Renal cortical epithelial cell (primary cell): ENCODE measurements around the gene PCYT2. TPM values are rescaled to one million over a fixed set of nuclear protein-coding genes. Genes with fewer than 3 reads are reported as not detected.

Experiments used
- DNase-seq: peaks from one replicate; pipeline ENCODE4 v3.0.0-alpha.2; 2011; ENCODE audit warnings: low read depth
- total RNA-seq: library from RNA; depleted of rRNA; stranded (reverse); fragments of >200 nt; gene quantifications from 2 replicates; pipeline ENCODE4 v1.2.3, GENCODE V29; 2014

The PCYT2 gene
- total RNA-seq, 1 donor from 2014 or later, result 18.6 TPM

DNA sequence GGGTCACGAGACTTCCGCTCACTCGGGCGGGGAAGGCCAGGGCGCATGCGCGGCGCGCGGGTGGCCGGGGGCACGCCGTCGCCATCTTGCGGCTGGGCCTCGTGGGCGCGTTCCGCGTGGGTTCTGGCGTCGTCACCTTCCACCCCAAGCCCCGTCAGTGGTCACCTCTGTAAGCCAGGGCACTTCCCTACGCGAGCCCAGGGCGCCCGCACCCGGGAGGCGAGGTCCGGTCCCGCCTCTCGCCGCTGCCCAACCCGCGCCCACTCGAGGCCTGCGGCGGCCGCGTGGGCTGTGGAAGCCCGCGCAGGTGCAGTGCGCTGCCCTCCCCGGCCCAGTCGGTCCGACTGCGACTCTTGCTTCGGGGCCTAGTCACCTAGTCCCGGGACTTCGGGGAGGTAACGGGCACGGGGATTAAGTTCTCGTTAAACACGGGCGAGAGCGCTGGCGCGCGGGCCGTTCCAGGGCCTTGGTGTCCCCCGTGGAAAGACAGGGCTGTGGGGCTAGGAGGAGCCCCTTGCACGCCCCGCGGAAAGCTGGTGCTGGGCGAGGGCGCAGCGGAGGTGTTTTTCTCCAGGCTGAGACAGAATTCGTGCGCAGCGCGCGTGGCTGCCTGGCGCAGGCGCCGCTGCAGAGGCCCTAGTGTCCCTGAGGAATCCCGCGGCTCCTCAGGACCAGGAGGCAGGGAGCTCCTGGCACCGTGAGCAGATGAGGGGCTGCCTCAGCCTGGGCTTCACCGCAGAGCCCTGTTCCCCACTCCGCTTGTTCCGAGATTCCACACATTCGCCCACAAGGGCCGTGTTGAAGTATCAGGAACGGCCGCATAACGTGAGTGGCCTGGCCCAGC is 39.6 kb downstream of the PCYT2 start:
- peak; percentile 42 for DNase-seq

GRCh38 chr17:81870981-81871386 is 40.2 kb downstream of the PCYT2 start, which contains the start of gene ARHGDIA:
ARHGDIA (minus strand) TSS chr17:81871337; CDS start chr17:81869930, 1,407 bp downstream.
- no peak for DNase-seq

DNA sequence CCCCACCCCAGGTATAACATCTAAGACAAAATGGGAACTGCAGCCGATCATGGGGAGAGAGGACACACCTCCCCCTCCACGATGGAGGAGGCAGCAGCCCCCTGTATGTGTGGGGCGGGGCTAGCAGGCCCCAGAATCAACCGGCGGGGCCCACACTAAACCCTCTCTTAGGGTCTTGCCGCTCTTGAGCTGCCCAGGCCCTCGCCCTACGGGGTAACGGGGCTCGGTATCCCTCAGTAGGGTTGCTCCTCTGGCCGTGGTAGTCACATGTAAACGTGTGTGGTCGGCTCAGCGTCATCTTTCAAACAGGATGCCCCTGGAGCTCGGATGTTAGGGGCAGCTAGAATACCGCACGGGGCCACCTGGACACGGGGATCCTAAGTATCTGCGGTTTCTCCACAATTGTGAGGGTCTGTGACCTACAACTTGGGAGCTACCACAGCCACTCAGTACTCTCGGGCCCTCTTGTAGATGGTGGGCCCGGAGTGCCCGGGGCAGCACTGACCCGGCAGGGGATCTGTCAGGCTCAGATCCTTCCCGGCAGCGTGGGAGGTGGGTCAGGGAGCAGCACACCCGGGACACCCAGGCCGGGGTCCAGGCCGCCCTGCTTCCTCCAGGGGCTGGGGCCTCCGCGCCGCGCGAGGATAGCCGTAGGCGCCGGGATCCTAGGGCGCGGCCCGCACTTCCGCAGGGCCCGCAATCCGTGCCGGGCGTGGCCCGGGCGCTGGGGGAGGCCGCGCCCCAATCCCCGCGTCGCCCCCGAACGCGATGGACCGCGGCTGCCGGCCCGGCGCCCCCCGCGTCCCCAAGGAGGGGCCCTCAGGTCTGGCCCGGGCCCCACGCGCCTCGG is 40.8 kb downstream of the PCYT2 start:
- DNase-seq, result no peak

DNA sequence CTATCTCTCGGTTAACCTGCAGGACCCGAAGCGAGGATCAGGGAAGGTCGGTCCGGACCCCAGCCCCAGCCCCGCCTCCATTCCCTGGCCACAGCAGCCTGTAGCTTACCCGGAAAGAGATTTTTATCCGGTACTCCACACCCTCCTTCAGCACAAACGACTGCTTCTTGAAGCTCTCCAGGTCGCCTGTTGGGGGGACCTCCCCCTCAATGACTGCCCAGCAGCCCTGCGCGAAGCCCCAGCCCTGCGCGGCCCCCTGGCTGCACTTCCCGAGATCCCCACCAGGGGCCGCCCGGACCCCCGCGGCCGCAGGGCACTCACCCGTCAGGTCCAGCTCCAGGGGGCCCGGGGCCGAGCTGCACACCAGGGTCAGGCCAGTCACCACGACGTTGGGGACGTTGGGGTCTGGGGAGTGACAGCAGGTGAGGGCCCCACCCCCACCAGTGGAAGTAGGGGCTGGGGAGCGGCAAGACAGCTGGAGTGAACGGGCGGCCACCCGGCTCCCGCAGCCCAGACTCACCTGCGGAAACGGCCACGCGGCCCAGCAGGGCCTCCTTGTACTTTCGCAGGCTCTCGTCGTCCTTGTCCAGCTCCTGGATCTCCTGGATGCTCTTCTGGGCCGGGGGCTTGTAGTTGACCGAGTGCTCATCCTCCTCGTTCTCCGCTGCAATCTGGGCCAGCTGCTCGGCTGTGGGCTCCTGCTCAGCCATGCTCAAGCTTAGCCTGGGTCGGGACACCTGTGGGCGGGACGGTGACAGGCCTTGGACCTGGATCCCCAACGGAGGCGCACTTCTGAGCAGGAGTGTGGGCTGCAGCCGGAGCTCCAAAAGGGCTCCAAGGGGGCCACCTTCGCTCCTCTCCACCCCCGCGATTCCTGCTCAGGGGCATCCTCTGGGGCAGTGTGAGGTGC is 41.7 kb downstream of the PCYT2 start:
- DNase-seq, result no peak

DNA sequence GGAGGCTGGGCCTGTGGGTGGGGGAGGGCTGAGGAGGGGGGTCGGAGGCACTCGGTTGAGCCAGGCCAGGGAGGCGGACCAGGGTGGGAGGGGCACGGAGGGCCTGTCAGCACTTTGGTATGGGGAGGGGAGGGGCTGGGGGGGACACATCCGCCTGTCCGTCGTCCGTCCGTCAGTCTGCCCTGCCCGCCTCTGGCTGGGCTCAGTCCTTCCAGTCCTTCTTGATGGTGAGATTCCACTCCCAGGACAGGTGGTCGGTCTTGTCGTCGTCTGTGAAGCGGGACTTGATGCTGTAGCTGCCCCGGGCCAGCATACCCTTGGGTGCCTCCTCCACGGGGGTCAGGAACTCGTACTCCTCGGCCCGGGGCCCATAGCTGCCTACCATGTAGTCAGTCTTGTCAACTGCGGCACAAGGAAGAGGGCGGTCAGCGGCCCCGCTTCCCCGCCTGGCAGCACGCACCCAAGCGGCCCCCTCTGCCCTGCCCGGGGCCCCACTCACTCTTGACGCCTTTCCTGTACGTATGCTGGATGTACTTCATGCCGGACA is 42.5 kb downstream of the PCYT2 start:
- DNase-seq, result peak; percentile 47

DNA sequence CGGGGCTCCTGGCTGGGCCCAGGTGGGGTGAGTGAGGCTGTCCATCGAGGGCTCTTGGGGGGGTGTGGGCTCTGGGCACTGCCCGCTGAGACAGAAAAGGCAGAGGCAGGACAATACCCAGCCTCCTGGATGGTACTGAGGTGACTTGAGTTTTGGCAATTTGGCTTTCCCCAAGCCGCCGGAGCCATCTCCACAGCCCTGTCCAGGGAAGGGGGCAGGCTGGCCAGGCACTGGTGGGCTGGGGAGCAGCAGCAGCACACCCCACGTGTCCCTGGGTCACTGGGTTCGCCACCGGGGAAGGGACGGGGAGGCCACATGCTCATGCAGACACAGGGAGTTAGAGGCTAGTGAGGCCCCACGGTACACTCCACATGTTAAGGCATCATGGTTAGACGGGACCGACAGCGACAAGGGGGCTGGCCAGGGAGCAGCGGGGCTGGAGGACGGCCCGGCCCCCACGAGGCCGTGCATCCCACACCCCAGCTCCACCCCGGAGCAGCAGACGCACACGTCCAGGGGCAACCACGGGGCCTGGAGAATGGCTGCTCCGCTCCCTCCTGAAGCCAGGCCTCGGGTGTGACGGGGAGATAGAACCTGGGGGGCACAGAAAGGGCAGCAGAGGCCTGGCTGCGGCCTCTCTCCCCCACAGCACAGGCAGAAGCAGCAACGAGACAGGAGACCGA is 43.1 kb downstream of the PCYT2 start:
- DNase-seq, result no peak

DNA sequence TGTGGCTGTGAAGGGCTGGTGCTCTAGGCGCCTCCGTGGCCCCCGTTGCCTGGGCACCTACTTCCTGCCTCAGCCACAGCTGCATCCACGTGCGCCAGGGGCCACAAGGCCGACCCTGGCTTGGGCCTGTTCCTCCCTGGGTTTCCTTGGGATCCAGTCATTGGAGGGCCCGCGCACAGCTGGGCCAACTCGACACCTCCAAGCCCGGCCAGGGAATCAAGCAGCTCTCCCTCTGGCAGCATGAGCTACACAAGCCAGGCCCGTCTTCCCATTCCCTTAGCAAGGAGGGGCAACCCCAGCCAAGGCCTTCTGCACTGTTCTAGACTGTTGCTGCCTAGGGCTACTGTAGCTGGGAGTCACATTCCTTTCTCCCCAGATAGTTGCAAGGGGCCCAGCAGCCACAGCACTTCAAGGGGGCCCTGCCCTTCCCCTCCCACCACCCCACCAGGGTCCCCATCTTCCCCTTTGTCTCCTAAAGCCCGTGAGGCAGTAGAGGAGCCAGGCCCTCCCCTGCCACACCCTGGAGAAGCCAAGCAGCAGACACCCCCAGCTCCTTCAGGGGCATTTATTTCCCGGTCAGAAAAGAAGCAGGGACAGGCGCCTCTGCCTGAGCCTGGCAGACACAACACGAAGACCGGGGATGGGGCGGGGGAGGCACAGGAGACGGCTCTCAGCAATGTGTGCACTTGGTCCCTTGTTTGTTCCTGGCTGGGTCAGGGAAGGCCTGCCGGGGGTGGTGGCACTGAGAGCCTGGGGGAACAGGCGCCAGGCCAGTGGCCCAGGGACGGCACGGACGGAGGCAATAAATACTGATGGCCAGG is 43.8 kb downstream of the PCYT2 start:
- DNase-seq, result no peak

DNA sequence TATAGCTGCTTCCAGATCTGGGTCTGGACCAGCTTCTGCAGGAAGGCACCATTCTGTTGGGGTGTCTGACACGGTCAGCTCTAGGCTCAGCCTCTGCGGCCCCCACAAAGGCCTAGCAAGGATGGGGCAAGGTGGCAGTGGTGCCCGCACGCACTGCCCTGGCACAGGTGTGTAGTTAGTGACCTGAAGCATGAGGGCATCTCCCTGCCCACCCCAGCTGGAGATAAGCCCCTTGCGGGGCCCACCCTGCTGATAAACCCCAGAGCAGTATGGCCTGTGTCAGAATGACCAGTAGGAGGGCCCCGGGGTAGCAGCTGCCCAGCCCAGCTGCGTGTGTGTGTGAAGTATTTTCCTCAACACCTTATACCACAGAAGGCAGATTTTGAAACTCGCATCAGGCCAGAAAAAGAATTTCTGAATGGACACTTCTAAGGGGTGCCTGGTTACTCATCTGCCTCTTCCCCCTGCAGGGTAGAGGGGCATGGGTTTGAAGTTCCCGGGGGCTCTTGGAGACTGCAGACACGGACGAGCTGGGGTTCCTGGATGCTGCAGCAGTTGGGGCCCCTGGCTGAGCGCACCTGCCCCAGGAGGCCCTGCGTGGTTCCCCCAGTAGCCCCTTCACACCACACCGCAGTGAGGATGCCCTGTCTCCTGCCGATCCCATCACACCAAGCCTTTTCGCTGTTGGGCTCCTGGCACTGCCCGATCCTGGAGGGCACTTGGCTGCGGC is 44.6 kb downstream of the PCYT2 start:
- DNase-seq, result no peak

DNA sequence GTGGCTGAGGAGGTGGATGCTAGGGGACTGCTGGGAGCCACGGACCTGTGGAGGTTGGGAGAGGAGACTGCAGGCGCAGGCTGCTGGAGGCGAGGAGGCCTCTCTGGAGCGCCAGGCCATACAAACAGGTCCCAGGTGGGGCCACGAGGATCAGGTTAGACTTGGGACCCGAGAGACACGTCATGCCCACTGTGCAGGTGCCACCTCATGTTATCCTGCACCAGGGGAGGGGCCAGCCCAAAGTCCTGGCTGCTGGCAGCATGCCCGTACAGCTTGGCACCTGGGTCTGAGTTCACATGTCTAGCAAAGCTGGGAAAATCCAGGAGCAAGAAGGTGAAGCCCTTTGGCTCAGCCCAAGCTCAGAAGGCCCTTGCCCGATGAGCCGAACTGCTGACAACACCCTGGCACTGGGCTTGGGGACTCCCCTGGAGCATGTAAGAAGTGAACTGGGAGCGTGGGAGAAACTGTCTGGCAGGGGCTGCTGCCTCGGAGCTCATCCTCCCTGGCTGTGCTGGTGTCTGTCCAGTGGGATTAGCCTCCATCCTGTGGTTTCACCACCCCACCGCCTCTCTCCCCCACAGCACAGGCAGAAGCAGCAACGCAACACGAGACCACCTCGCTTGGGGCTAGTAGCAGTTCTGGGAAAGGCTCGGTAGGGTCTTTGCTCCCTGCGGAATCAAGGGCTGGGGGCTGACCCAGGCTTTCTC is 45.3 kb downstream of the PCYT2 start:
- peak; percentile 50 for DNase-seq

- DNase-seq, result no peak
Observed at GRCh38 chr17:81865358-81865732, 45.9 kb downstream of the PCYT2 start.

- DNase-seq, result no peak
Observed at GRCh38 chr17:81863833-81864768, 47.1 kb downstream of the PCYT2 start.

GRCh38 chr17:81863123-81863675 is 48.0 kb downstream of the PCYT2 start:
- no peak for DNase-seq

- DNase-seq, result peak; percentile 100
Observed at GRCh38 chr17:81860756-81861568, 50.2 kb downstream of the PCYT2 start.

DNA sequence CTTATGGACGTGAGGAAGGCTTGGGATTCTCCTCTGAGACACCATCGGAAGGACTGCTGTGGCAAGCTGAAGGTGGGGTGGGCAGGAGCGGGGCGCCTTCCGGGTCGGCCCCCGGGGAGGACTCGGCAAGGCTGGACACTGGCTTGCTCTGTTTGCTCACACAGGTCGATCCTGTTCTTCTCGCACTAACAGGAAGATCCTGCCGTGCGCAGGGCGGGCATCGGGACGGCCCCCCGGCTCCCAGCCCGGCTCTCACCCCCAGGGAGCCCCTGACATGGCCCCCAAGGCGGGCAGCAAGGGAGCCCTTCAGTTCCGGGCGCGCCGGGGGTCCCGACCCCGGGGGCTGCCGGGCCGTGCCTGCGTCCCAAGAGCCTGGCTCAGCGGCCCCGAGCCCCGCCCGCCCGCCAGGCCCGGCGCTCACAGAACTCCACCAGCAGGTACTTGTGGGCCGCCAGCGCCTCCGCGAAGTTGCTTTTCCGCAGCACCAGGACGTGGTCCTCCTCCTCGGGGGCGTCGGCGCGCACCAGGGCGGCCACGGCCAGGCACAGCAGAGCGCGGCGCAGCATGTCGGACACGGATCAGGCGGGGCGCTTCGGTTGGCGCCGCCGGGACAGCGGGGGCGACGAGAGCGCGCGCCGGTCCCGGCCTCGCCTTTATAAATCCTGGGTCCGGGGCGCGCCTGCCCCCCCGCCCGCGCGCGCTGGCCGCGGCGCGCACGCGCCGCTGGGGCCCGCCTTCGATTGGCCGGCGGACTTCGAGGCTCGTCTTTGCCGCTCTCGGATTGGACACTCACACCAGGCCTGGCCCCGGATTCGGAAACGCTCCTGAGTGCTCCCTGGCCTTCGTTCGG is 51.1 kb downstream of the PCYT2 start, which contains the start of gene P4HB:
Gene P4HB, minus strand, starts transcription at position 630 of the 850 bp plus-strand sequence. Its CDS starts 64 bp downstream, at position 566.
- no peak for DNase-seq
